Panc1 (cell line): Measurements from ENCODE around the gene PHPT1. TPM values are rescaled to one million over a fixed set of nuclear protein-coding genes. Genes with fewer than 3 reads are reported as not detected.

Source experiments
- ATAC-seq: fragments of 200-7000 bp; cut with Tn5 transposase; 2 replicates; pipeline ENCODE4 v1.9.1; 2020; ENCODE audit warnings: mild to moderate bottlenecking, moderate library complexity
- BruUV-seq: library from RNA; stranded (reverse); fragments of 400-500 nt; replicated peaks from 2 replicates; lab custom pipeline; 2021; lab: Mats Ljungman, UMichigan
- CTCF ChIA-PET: fragments of 300-600 bp; sonication (Branson Sonifier 250); formaldehyde crosslinking; loops from one replicate; lab custom pipeline; 2022; ENCODE audit warnings: antibody characterized with exemption; lab: Charles Lee
- POLR2A ChIA-PET: fragments of 300-600 bp; sonication (Branson Sonifier 250); formaldehyde crosslinking; loops from one replicate; lab custom pipeline; 2022; ENCODE audit warnings: antibody characterized with exemption; lab: Charles Lee
- DNase-seq: peaks from one replicate; pipeline ENCODE4 v3.0.0-alpha.2; 2010; ENCODE audit warnings: low read depth, low spot score
- H3K27ac ChIP-seq: 2 replicates; pipeline ENCODE4 v1.5.1; 2011; ENCODE audit warnings: mild to moderate bottlenecking, low read length, inconsistent platforms
- H3K27me3 ChIP-seq: fragments of 200-500 bp; sonication (Bioruptor generic); 2 replicates; pipeline ENCODE4 v1.6.0; 2014; ENCODE audit warnings: low read length, inconsistent platforms; ENCODE audit not compliant: control insufficient read depth, insufficient read depth
- H3K36me3 ChIP-seq: fragments of 200-500 bp; sonication (Bioruptor generic); 2 replicates; pipeline ENCODE4 v1.5.1; 2014; ENCODE audit warnings: inconsistent platforms, mild to moderate bottlenecking, low read length, moderate library complexity; ENCODE audit not compliant: control insufficient read depth, insufficient read depth
- H3K4me1 ChIP-seq: 2 replicates; pipeline ENCODE4 v1.5.1; 2011; ENCODE audit warnings: inconsistent platforms, mild to moderate bottlenecking, low read length, moderate library complexity; ENCODE audit not compliant: control insufficient read depth, insufficient read depth
- H3K4me3 ChIP-seq, 2 experiments: 2 replicates each; pipeline ENCODE4 v1.5.1; 2011 to 2012; ENCODE audit warnings: low read depth in 2 of 2, low read length in 2 of 2, mild to moderate bottlenecking in 2 of 2, inconsistent platforms in 1 of 2, moderate library complexity in 1 of 2
- H3K9me3 ChIP-seq: fragments of 200-500 bp; sonication (Bioruptor generic); 2 replicates; pipeline ENCODE4 v1.5.1; 2014; ENCODE audit warnings: low read depth, mild to moderate bottlenecking, inconsistent platforms, low read length, moderate library complexity; ENCODE audit not compliant: control insufficient read depth, insufficient read depth
- POLR2AphosphoS5 ChIP-seq: IDR thresholded peaks from 2 replicates; pipeline ENCODE4 v1.6.1; 2012; ENCODE audit warnings: mild to moderate bottlenecking, low read depth, low read length, moderate library complexity
- REST ChIP-seq, 2 experiments: IDR thresholded peaks; 2 replicates each; pipeline ENCODE4 v1.6.1; 2011 to 2012; ENCODE audit warnings: low read depth in 2 of 2, control low read depth in 1 of 2, low read length in 1 of 2, mild to moderate bottlenecking in 1 of 2, moderate library complexity in 1 of 2; ENCODE audit not compliant: insufficient read depth in 1 of 2
- SIN3A ChIP-seq: IDR thresholded peaks from 2 replicates; pipeline ENCODE4 v1.6.1; 2012; ENCODE audit warnings: low read depth, mild to moderate bottlenecking, low read length, moderate library complexity, borderline replicate concordance; ENCODE audit not compliant: insufficient read depth
- TCF7L2 ChIP-seq: IDR thresholded peaks from 2 replicates; pipeline ENCODE4 v1.6.1; 2011; ENCODE audit warnings: mild to moderate bottlenecking, low read depth, low read length, inconsistent platforms
- in situ Hi-C: cut with HindIII; loops from 2 replicates; pipeline ENCODE4 v1.10.0; 2016; ENCODE audit warnings: low sequenced_read_pairs, low pct_unique_long_range_greater_than_20kb
- intact Hi-C: fragments of 100-400 bp; cut with micrococcal nuclease; formaldehyde crosslinking; loops from one replicate; pipeline ENCODE4 v1.10.0; 2022; ENCODE audit not compliant: unreplicated experiment
- total RNA-seq: library from RNA; stranded (reverse); gene quantifications from one replicate; pipeline ENCODE4 v1.2.1, GENCODE V29; 2021; ENCODE audit not compliant: unreplicated experiment
- TF ChIP-seq, protein P1 (sequence below): fragments of 450-650 bp; IDR thresholded peaks from 2 replicates; pipeline ENCODE4 v1.5.1; 2017; ENCODE audit warnings: mild to moderate bottlenecking

PHPT1 gene
- total RNA-seq, 1 experiment from 2014 or later, result 204 TPM

GRCh38 chr9:136847088-136847825 is 2.0 kb upstream of the PHPT1 start:
- no peak for DNase-seq
- Histone ChIP-seq H3K9me3 (no peaks in the 10 kb centered on the region), H3K4me1 (peaks cover 15% of the 10 kb centered on the region), H3K36me3 (no peaks in the 10 kb centered on the region), H3K4me3 (peak overlapping the region; percentile 69 to 83), H3K27me3 (no peaks in the 10 kb centered on the region), H3K27ac (peak overlapping the region; percentile 83; the same call in 1 of the 2 replicates)
- intact Hi-C loops, result no loop called here
- ChIA-PET CTCF (no interaction called here), POLR2A (interaction anchor here (0.6 kb wide), 1 partner anchor 235 kb away, joined by 10 read pairs; no protein-coding TSS in a partner anchor)
- ATAC-seq, result no peak
- in situ Hi-C loops, result no loop called here
- TF ChIP-seq, protein P1, sequence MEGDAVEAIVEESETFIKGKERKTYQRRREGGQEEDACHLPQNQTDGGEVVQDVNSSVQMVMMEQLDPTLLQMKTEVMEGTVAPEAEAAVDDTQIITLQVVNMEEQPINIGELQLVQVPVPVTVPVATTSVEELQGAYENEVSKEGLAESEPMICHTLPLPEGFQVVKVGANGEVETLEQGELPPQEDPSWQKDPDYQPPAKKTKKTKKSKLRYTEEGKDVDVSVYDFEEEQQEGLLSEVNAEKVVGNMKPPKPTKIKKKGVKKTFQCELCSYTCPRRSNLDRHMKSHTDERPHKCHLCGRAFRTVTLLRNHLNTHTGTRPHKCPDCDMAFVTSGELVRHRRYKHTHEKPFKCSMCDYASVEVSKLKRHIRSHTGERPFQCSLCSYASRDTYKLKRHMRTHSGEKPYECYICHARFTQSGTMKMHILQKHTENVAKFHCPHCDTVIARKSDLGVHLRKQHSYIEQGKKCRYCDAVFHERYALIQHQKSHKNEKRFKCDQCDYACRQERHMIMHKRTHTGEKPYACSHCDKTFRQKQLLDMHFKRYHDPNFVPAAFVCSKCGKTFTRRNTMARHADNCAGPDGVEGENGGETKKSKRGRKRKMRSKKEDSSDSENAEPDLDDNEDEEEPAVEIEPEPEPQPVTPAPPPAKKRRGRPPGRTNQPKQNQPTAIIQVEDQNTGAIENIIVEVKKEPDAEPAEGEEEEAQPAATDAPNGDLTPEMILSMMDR, result no peak
- no peak for TF ChIP-seq SIN3A
- TF ChIP-seq TCF7L2, result no peak
- no peak for TF ChIP-seq POLR2AphosphoS5
- no peak for TF ChIP-seq REST (IDR thresholded peaks at IDR 0.05; ENCODE audit: insufficient read depth in 1 of 2, low read depth in 2 of 2, low read length in 1 of 2)
- BruUV-seq, result no TSS peak

GRCh38 chr9:136847826-136848392 is 1.3 kb upstream of the PHPT1 start:
- CTCF ChIA-PET, result no interaction called here
- peak overlapping the region; percentile 83 for H3K27ac ChIP-seq
- TF ChIP-seq SIN3A (no peak; the same call in 1 of the 2 replicates), POLR2AphosphoS5 (no peak; the same call in 1 of the 2 replicates), TCF7L2 (no peak), REST (IDR thresholded peaks at IDR 0.05; ENCODE audit: insufficient read depth in 1 of 2, low read depth in 2 of 2, low read length in 1 of 2) (no peak)
- TF ChIP-seq, protein P1, result no peak
- no TSS peak for BruUV-seq
- in situ Hi-C loops (no loop called here), intact Hi-C loops (no loop called here)
- DNase-seq, result no peak
- H3K4me1 ChIP-seq, result peaks cover 15% of the 10 kb centered on the region
- no peaks in the 10 kb centered on the region for H3K9me3 ChIP-seq
- no peaks in the 10 kb centered on the region for H3K27me3 ChIP-seq
- POLR2A ChIA-PET, result interaction anchor here (0.6 kb wide), 1 partner anchor 234 kb away, joined by 10 read pairs; no protein-coding TSS in a partner anchor
- ATAC-seq, result peak; percentile 59
- peak overlapping the region; percentile 69 to 83 for H3K4me3 ChIP-seq
- H3K36me3 ChIP-seq, result no peaks in the 10 kb centered on the region
